ENCODE data around the gene SLC12A2.

The SLC12A2 gene

GRCh38 chr5:128154943-128155342, 71.4 kb downstream of the SLC12A2 start:
- no peak overlapping the region for H3K4me3 ChIP-seq (ENCODE audit: low read depth, low read length)
- no peak for DNase-seq (ENCODE audit: low read depth)
- no peak for TF ChIP-seq CTCF (IDR thresholded peaks at IDR 0.05; ENCODE audit: insufficient read depth, low read depth, low read length, missing control alignments)

- no peak for DNase-seq (ENCODE audit: low read depth)
- H3K4me3 ChIP-seq (ENCODE audit: low read depth, low read length): no peak overlapping the region
- TF ChIP-seq CTCF (IDR thresholded peaks at IDR 0.05; ENCODE audit: insufficient read depth, low read depth, low read length, missing control alignments): no peak
These were observed 72.2 kb downstream of the SLC12A2 start for GRCh38 chr5:128155776-128156175.

GRCh38 chr5:128156521-128156920, 73.0 kb downstream of the SLC12A2 start:
- no peak for TF ChIP-seq CTCF (IDR thresholded peaks at IDR 0.05; ENCODE audit: insufficient read depth, low read depth, low read length, missing control alignments)
- no peak for DNase-seq (ENCODE audit: low read depth)
- no peak overlapping the region for H3K4me3 ChIP-seq (ENCODE audit: low read depth, low read length)

GRCh38 chr5:128158342-128158741, 74.8 kb downstream of the SLC12A2 start:
- TF ChIP-seq CTCF (IDR thresholded peaks at IDR 0.05; ENCODE audit: insufficient read depth, low read depth, low read length, missing control alignments): no peak
- no peak for DNase-seq (ENCODE audit: low read depth)
- H3K4me3 ChIP-seq (ENCODE audit: low read depth, low read length): no peak overlapping the region

- H3K4me3 ChIP-seq (ENCODE audit: low read depth, low read length): no peak overlapping the region
- no peak for TF ChIP-seq CTCF (IDR thresholded peaks at IDR 0.05; ENCODE audit: insufficient read depth, low read depth, low read length, missing control alignments)
- no peak for DNase-seq (ENCODE audit: low read depth)
These were observed 80.4 kb downstream of the SLC12A2 start for GRCh38 chr5:128163991-128164390.

GRCh38 chr5:128169401-128170017, 85.9 kb downstream of the SLC12A2 start:
- no peak for DNase-seq (ENCODE audit: low read depth)
- H3K4me3 ChIP-seq (ENCODE audit: low read depth, low read length): no peak overlapping the region
- no peak for TF ChIP-seq CTCF (IDR thresholded peaks at IDR 0.05; ENCODE audit: insufficient read depth, low read depth, low read length, missing control alignments)

- TF ChIP-seq CTCF (IDR thresholded peaks at IDR 0.05; ENCODE audit: insufficient read depth, low read depth, low read length, missing control alignments): no peak
- H3K4me3 ChIP-seq (ENCODE audit: low read depth, low read length): no peak overlapping the region
- DNase-seq (ENCODE audit: low read depth): no peak
These were observed 88.5 kb downstream of the SLC12A2 start for GRCh38 chr5:128172102-128172501.
